Posterior vena cava (tissue), 2 donors: ENCODE results near the gene HPSE2. TPM values are rescaled to one million over a fixed set of nuclear protein-coding genes. Genes with fewer than 3 reads are reported as not detected.

Experiments used
- DNase-seq: peaks from one replicate; pipeline ENCODE4 v3.0.0-alpha.2; 2020; ENCODE audit warnings: low spot score
- intact Hi-C, 2 donors: fragments of 100-400 bp; cut with DNase I; formaldehyde crosslinking; loops; one replicate each; pipeline versions ENCODE4 v1.14.1 to v1.14.2; 2022 to 2023
- total RNA-seq, 2 donors: library from RNA; stranded (reverse); fragmentation: NEBNext Ultra II Directional; extraction: Animal tissue kit (Norgen Biotek cat#: 25700); gene quantifications; one replicate each; pipeline ENCODE4 v1.2.1, GENCODE V29; 2021
- donor health status: DM: yes; HTN: yes; CAD: no.
- donor health status: DM: yes; HTN: yes; CAD: no.

HPSE2 gene
- total RNA-seq, 2 donors from 2014 or later = 0.14 TPM; not detected in 1

DNA sequence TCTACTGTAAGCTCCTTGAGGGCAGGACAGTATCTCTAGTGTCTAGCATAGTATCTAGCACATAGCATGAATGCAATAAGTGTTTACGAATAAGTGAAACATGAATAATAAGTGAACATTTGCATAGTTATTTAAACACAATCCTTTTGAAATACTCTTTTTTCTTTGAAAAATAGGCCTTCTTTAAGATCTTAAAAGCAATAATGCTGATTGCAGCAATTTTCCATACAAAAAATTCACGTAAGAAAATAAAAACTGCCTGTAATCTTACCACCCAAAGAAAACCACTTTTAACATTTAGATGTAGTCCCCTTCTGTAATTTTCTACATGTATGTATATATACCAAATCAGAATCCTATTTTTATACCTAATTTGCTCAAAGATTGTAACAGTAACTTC lies 626.4 kb downstream of the HPSE2 start:
- intact Hi-C loops = no loop called here
- no peak for DNase-seq

- no peak for DNase-seq
- intact Hi-C loops = no loop called here
Measured at GRCh38 chr10:98608411-98608810, 627.2 kb downstream of the HPSE2 start.

GRCh38 chr10:98602224-98602623 lies 633.4 kb downstream of the HPSE2 start:
- intact Hi-C loops = no loop called here
- DNase-seq = no peak

DNA sequence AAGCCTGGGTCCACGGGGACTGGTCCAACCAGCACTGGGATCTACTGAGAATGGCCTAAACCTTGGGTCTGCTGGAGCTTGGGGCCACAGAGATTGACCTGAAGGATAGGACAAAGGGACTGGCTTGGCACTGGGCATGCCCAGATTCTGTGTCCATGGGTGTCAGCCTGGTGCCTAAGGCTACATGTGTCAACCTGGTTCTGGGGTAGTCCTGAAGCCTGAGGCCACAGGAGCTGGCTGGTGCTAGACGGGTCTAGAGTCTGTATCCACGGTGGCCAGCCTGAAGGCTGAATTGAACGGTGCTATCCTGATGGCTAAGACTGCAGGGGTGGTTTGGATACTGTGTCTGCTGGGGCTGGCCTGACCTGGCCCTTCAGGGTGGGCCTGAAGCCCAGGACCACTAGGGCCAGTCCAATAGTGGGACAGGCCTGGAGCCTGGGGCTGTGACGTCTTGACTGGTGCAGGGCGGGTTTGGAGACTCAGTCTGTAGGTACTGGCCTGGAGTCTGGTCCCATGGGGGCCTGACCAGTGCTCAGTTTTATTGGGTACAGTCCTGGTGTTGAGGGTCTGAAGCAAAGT lies 636.5 kb downstream of the HPSE2 start:
- DNase-seq = peak; percentile 72
- intact Hi-C loops = no loop called here

DNA sequence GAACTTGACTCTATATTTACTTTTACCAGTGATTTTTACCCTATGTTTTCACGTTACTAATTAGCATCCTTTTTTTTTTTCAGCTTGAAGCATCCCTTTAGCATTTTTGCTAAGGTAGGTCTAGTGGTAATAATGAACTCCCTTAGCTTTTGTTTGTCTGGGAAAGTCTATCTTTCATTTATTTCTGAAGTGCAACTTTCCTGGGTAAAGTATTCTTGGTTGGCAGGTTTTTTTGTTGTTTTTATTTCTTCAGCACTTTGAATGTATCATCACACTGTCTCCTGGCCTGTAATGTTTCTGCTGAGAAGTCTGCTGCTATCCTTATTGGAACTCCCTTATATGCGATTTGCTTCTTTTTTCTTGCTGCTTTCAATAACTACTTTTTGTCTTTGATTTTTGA lies 639.2 kb downstream of the HPSE2 start:
- intact Hi-C loops = no loop called here
- no peak for DNase-seq

DNA sequence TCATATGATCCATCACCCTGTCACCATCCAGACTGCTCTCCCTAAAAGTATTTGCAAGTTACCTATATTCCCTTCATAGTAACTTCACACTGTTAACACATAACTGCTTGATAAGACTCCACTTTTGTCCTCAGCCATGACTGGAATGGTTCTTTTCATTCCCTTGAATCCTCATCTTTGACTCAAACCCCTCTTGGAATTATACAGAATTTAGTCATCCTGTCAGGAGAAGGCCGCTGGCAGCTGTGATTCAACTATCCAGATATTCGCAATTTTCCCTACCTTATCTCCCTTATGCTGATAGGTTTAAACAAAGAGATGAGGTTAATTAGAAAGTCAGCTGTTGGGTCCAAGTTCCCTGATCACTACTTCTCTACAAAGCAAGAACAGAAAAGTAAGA lies 646.0 kb downstream of the HPSE2 start:
- intact Hi-C loops = no loop called here

DNA sequence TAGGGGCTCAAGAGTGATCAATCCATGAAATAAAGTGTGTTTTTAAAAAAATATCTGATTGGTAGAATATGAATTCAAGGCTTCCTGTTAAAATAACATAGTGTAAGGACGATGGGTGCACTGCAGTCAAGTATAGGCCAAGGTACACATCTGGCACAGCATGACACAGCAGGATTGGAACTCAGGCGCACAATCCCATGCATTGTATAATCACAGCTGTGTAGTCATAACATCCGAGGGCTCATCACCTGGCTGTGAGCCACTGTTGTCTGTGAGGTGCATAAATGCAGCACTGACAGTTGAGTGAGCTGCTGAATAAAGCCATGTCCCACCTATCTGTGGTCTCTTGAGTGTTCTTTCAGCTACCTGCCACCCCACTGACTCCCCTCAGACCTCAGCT lies 646.6 kb downstream of the HPSE2 start:
- intact Hi-C loops = no loop called here
- no peak for DNase-seq

More for the DNA sequence above, 646.0 kb downstream of the HPSE2 start:
- DNase-seq = no peak

DNA sequence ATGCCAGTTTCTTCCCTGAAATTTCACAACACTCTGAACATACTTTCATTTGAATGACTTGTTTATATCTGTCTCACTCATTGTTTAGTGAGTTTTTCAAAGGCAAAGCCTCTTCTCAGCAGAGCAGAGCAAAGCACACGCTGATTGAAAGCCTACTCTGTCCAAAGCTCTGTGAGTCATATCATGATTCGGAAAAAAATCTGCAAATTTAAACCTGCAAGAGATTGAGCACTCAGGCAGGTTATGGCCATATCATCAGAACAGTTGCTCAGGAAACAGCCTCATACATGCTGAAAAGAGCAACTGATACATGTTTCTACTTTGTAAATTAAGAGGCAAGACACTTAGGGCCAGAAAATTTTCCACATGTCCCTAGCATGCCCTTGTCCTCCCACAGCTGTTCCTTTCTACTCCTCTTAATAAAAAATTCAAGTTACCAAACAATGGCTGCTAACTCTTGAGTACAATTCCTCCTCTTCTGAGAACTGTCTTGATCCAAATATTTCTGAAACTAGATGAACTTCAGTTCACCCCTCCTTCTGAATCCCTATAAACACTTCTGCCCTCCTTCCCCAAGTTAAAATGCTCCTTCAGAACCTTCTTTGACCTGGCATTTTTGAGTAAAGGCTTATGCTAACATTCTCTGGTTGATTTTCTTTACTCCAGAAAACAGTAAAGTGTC lies 648.4 kb downstream of the HPSE2 start:
- intact Hi-C loops = no loop called here
- no peak for DNase-seq

DNA sequence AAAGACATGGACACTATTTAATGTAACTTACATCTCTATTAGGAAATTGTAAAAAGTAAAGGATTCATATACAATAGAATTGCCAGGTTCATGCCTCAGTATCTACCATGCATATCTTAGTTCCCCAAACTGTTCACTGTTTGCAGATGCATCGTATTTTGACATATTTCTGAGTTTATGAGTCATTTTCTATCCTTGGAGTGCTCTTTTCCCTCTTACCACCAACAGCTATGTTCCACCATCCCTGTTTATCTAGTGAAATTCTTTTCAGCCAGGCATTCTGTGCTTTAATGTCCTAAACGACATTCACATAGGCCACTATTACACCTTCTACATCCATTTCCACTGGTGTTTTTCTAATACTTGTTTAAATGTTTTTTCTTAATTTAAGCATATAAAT lies 649.6 kb downstream of the HPSE2 start:
- intact Hi-C loops = no loop called here
- DNase-seq = no peak

DNA sequence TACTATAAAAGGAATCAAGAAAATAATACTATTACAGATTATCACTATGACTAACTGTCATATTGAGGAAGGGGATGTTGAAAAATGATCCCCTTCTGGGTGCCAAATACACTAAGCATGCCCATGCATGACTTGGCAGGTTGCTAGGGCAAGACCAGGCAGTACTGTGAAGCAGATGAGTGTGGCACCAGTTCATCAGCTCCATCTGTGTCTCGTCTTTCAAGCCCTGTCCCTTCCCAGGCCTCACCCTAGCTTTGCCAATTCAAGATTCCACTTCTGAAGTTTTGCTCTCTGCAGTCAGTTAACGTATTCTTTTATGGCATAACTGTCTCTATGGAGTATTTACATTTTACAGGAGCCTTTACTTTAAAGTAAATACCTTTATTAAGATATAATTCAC lies 653.3 kb downstream of the HPSE2 start:
- intact Hi-C loops = no loop called here
- no peak for DNase-seq

- intact Hi-C loops = no loop called here
- no peak for DNase-seq
Measured at GRCh38 chr10:98577578-98577977, 658.1 kb downstream of the HPSE2 start.

GRCh38 chr10:98577168-98577567 lies 658.5 kb downstream of the HPSE2 start:
- DNase-seq = no peak
- intact Hi-C loops = no loop called here

GRCh38 chr10:98576096-98576495 lies 659.6 kb downstream of the HPSE2 start:
- intact Hi-C loops = no loop called here
- no peak for DNase-seq

GRCh38 chr10:98572594-98572993 lies 663.1 kb downstream of the HPSE2 start:
- intact Hi-C loops = no loop called here
- no peak for DNase-seq

DNA sequence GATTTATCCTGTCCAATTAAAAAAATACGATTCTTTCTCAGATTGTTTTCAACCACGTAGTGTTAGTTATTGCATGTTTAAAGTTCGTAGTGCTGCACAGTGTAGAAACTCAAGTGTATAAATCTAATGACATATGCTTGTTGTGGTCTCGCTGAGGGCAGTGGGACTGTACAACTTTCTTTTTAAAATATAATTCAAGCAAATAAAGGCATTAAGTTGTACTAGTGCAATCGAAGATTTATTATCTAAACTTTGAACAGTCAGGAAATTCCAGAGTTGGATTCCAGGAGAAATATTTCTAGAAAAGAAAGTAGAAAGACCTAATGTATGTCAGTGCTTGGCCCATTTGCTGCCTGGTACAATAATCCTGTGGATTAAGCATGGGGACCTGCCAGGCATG lies 664.8 kb downstream of the HPSE2 start:
- DNase-seq = no peak
- intact Hi-C loops = no loop called here

GRCh38 chr10:98569853-98570252 lies 665.8 kb downstream of the HPSE2 start:
- intact Hi-C loops = no loop called here
- no peak for DNase-seq

DNA sequence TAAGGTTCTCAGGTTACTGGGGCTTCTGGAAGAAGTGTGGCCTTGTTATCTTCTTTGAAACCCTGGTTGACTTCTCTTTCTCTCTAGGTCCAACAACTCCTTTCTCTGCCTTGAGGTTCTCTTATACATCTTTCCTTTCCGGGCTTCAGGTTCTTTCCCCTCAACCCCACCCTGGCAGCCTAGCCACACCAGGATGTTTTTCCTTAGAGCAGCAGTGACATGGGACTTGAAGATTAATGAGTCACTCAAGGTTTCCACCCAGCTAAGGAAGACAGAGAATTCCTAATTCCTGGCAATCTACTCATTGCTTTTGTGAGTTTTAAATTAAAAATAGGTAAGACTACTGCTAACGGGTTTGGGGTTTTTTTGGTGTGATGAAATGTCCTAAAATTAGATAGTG lies 667.1 kb downstream of the HPSE2 start:
- intact Hi-C loops = no loop called here

GRCh38 chr10:98567391-98568133 lies 668.1 kb downstream of the HPSE2 start:
- intact Hi-C loops = no loop called here
- DNase-seq = no peak

More for the DNA sequence above, 667.1 kb downstream of the HPSE2 start:
- no peak for DNase-seq

- DNase-seq = no peak
Measured at GRCh38 chr10:98563811-98564210, 671.8 kb downstream of the HPSE2 start.

GRCh38 chr10:98560565-98560964 lies 675.1 kb downstream of the HPSE2 start:
- no peak for DNase-seq
- intact Hi-C loops = no loop called here

More at GRCh38 chr10:98563811-98564210, 671.8 kb downstream of the HPSE2 start:
- intact Hi-C loops = no loop called here

GRCh38 chr10:98556061-98556460 lies 679.6 kb downstream of the HPSE2 start:
- DNase-seq = no peak
- intact Hi-C loops = no loop called here
